Ramos (cell line): ENCODE measurements around the gene ALDH1B1.
"Not testable (repeated sequence)": the region's sequence is repeated elsewhere in the genome, so short reads cannot be mapped to it uniquely, and the experiment has no call there.

Experiments used
- in situ Hi-C: fragments of 300-500 bp; cut with MboI; formaldehyde crosslinking; loops from one replicate; pipeline ENCODE4 v1.14.3; 2022; ENCODE audit warnings: low sequenced_read_pairs; ENCODE audit not compliant: unreplicated experiment

The ALDH1B1 gene

DNA sequence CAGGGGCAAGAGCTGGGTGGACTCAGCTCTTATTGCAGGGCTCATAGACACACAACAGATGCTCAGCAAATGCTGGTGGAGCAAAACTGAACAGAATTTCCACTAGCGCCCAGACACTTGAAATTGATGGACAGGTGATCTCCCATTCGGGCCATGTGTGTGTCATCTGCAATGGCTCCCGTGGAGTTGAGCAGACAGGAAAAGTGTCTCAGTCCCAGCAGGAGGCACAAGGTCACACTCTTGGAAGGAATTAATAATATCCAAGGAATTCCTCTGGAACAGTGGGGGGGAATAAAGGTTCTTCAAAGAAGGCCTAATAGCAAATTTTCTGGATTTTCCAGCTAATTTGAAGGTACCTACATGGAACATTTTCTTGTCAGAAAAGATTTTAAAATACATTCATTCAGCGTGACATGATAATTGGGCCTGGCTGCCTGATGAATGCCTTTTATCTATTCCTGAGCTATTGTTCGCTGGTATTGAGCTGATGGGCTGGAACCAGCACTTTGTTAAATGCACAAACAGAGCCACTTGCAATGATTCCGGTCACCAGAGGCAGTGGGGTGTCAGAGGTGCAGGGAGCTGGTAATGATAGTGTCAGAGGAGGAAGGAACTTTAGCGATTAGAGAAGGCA, 31.5 kb upstream of the ALDH1B1 start:
- in situ Hi-C loops, result no loop called here

DNA sequence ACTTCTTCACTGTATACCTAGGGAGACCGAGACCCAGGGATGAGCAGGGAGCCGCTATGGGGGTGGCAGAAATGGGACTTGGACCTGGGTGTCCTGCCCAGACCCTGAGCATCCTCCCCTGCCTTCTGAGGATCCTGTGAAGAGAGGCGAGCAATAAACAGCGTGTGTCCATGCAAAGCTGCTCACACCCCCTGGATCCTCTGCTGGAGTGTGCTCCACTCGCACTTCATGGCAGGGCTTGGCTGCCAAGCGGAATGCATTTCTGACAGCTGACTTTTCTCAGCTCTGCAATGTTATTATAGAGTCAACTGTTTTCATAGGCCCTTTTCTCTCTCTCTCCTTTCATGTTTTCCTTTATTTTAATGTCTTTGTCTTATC, 31.0 kb upstream of the ALDH1B1 start:
- in situ Hi-C loops, result no loop called here

DNA sequence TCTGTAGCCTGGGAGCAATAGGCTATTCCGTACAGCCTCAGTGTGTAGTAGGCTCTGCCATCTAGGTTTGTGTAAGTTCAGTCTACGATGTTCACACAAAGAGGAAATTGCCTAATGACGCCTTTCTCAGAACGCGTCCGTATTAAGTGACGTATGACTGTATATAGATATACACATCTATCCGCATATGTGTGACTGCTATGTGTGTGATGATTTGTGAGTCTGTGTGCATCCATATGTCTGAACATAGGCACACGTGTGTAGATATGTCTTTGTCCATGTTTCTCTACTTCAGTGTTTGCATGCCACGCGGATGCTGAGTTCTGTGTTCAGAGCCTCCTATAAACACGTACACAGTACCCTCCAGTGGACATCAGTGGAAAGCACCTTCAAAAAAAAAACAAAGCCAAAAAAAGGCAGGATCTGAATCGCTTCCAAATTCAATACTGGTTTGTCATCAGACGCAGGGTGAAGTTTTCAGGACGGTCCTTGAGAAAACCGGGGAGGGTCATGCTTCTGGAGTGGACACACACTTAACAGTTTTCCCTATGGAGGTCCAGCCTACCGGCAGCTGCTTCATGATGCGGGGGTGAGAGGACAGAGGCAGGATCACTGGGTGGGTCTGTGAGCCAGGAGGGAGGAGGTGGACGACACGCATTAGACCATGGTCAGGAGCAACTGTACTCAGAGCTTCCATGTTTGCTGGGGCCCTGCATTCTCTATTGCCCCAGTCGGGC, 29.5 kb upstream of the ALDH1B1 start:
- in situ Hi-C loops, result no loop called here

DNA sequence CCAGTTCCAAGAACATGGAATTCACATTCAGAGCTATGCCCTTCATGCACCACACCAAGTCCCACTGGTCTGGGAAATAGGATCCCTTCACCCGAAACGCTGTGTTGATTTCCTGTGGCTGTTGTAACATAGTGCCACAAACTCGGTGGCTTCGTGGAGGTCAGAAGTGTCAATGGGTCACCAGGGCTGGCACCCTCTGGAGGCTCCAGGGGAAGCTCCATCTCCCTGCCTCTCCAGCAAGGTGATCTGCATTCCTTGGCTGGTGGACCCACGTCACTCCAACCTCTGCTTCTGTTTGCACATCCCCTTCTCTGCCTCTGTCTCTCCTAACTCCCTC, 28.9 kb upstream of the ALDH1B1 start:
- in situ Hi-C loops, result no loop called here

DNA sequence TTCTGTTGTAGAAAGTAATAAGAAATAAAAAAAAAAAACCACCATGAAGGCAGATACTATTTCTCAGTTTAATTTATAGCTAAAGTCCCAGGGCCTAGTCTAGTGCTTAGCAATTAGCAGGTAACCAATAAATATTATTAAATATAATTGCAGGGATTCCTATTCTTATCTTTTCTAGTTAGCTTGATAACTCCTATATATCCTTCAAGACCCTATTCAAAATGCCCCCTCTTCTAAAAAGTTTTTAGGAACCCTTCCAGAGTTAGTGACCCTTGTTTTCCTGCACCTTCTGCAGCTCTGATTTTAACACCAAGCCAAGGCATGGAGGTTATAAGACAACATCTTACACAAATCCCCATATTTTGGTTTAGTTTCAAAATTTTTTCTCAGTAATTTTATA, 24.6 kb upstream of the ALDH1B1 start:
- in situ Hi-C loops, result no loop called here

DNA sequence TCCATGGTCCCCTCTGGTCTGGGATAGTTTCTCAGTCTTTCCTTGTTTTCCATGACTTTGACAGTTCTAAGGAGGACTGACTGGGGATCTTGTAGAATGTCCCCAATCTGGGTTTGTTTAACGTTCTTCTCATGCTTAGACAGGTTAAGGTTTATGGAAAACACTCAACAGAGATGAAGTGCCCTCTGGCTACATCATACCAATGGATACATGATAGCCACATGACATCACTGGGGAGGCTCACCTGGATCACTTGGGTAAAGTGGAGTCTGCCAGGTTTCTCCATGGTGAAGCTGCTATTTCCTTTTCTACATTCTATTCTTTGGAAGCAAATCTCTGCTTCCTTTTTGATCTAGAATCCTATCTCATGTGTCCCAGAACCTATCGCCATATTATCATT, 23.8 kb upstream of the ALDH1B1 start:
- in situ Hi-C loops, result no loop called here

DNA sequence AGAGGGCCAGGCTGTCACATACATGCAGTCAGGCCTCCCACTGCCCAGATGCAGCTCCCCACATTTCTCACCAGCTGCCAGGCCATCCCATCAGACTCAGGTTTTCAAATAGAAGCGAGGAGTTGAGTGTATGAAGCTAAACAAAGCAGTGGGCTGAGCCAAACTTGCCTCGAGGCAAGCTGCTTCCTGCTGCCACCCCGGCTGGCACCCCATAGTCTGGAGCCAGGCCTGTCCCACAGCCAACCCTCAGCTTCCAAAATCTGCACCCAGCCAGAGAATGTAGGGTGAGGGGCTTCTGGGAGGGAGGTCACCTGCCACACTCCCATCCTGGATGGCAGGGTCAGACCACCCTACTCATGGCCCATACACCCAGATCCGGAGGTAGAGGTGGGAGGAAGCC, 22.3 kb upstream of the ALDH1B1 start:
- in situ Hi-C loops, result no loop called here

DNA sequence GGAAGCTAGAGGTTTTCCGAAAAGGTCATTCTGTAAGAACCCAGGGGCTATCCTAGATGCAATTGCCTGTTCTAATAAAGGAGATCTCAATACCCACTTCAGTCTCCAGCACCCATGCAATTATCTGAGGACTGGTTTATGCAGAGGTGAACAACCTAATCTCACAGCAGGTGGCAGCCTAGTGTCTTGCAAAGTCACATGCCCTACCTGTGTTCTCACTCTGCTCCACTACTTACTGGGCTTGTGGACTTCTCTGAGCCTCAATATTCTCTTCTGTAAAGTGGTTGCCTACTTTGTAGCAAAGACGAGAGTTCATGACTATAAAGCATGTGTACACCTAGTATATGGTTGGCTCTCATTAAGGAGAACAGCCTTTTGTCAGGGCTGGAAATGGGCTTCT, 21.0 kb upstream of the ALDH1B1 start:
- in situ Hi-C loops, result no loop called here

DNA sequence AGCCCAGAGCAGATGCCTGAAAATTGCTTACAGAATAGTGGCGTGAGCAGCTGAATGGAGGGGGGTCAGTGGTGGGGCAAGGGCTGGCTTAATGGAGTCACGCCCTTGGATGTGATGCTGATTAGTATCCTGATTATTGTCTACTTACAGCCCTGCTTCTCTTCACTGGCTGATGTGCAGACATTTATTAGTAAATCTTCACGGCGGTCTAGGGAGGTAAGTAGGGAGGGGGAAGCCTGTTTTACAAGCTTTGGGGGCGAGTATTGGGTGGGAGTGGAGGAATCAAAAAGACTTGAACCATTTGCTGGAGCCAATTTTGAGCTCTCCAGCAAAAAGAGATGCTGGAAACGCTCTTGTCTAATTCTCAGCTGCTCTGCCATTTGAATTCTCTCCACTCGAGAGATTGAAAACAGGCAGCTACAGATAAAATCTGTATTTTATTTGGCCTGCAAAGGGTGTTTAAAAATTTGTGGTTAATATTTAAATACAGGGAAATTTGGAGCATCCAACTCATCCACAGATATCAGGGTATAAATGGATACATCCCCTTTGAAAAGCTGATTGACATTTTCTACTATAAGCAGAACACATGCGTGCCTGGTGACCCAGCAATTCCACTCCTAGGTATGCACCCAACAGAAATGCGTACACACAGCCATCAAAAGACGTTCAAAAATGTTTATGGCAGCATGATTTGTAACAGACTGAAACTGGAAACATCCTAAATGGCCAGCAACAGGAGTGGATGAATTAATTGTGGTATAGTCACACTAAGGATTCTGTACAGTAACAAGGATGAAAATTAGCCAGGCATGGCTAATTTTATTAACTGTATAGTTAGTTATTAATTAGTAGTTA, 19.5 kb upstream of the ALDH1B1 start:
- in situ Hi-C loops, result no loop called here

DNA sequence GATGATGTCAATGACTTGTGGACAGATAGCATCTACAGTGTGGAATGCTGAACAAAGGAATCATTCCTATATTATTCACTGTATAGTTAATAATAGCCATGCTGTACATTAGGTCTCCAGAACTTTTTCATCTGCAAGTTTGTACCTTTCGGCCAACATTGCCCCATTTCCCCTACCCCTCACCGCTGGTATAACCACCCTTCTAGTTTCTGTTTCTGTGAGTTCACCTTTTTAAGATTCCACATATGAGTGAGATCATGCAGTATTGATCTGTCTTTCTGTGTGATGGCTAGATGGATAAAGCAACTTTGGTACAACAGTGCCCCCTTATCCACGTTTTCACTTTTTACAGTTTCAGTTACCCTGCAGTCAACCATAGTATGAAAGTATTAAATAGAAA, 18.8 kb upstream of the ALDH1B1 start:
- in situ Hi-C loops, result no loop called here

DNA sequence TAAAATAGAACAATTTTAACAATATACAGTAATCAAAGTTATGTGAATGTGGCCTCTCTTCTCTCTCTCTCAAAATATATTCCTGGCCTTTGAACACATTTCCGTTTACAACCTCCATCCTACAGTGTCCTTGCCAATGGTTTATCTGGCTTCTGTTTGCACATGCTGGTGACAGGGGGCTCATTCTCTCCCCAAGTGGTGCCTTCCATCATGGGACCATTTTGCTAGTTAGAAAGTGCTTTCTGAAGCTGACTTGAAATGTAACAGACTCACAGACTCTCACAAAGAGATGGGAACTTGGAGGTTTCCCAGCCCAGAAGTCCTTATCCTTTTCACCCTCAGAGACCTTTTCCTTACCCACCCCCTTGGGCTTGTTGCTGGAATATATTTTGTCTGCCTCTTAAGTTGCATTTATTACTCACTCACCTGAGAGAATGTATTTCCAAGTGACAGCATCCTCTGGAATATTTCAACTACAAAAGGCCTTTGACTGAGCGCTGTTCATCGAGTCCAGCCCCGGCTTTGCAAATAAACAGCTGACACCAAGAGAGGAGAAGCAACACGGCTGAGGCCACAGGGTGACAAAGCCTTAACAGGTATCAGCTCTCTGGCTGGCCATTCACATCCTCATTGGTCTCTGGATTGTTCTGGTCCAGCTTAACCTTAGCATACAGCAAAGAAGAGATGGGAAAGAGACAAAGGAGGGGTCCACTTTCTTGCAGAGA, 17.5 kb upstream of the ALDH1B1 start:
- in situ Hi-C loops, result no loop called here

DNA sequence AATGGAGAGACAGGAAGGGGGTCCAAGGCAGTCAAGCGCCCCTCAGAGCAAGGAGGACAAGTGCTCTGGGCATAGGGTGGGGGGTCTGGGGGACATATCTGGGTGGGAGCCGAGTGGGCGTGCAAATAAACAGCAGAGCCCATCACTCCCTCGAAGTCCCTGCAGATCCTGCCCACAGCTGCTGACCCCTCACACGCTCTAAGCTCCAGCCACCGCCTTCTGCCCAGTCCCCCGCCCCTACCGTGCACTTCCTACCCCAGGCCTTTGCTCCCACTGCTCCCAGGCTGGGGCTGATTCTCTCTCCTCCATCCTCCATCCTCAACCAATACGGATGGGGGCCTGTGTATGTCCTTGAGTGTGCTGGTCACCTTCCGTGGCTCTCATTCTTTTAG, 16.9 kb upstream of the ALDH1B1 start:
- in situ Hi-C loops, result no loop called here

DNA sequence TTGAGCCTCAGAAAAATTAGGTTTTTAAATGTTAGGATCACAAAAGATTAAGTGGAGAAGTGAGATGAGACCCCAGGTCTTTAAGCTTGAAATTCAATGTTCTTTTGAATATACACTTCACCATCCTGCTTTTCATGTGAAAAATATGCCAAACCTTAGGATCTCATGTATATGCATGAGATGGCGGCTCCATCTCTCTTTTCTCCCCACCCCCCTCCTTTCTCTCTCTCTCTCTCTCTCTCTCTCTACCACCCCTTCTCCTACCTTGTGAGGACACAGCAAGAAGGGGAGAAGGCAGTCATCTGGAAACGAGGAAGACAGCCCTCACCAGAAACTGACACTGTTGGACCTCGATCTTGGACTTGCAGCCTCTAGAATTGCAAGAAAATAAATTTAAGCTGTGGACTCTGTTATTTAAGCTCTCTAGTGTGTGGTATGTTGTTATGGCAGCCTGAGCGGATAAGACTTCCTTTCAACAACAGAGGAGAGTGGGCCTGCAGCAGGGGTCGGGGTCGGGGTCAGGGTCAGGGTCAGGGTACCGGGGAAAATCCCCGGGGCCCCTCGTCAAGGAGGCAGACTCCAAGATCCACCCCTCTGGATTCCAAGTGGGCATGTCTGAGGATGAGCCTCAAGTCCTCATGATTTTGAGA, 16.4 kb upstream of the ALDH1B1 start:
- in situ Hi-C loops, result no loop called here

DNA sequence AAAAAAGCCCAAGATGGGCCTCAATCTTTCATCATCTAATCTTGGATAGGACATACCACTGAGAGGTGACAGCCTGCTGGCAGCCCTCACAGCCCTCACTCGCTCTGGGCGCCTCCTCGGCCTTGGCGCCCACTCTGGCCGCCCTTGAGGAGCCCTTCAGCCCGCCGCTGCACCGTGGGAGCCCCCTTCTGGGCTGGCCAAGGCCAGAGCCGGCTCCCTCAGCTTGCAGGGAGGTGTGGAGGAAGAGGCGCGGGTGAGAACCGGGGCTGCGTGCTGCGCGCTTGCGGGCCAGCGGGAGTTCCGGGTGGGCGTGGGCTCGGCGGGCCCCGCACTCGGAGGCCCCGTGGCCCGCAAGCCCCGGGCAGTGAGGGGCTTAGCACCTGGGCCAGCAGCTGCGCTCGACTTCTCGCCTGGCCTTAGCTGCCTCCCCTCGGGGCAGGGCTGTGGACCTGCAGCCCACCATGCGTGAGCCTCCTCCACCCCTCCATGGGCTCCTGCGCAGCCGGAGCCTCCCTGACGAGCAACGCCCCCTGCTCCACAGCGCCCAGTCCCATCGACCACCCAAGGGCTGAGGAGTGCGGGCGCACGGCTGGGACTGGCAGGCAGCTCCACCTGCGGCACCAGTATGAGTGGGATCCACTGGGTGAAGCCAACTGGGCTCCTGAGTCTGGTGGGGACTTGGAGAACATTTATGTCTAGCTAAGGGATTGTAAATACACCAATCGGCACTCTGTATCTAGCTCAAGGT, 15.0 kb upstream of the ALDH1B1 start:
- in situ Hi-C loops, result not testable (repeated sequence)

DNA sequence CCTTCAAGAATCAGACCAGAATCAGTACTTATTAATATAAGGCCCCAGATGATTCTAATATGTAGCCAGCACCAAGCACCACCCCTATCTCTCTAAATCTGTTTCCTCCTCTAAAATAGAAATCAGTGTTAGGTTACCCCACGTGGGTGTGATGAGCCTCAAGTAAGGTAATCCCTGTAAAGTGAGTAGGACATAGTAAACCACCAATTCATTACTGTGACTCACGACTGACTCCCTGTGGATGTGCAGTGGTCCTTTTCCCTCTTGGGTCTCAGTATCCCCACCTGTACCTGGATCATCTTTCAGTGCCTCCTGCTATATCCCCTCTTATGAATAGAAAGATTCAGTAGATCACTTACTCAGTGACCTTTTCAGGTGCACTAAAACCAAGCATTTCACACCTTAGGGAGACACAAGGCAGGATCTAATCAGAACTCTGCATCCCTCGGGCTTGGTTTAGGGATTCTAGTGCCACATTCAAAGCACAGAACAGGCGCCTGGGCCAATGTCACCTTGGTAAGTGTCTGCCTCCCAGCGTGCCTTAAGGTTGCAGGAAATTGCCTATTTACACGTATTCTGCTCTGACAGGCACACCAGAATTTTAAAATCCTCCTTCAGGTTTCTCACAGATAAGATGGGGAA, 12.2 kb upstream of the ALDH1B1 start:
- in situ Hi-C loops, result no loop called here

DNA sequence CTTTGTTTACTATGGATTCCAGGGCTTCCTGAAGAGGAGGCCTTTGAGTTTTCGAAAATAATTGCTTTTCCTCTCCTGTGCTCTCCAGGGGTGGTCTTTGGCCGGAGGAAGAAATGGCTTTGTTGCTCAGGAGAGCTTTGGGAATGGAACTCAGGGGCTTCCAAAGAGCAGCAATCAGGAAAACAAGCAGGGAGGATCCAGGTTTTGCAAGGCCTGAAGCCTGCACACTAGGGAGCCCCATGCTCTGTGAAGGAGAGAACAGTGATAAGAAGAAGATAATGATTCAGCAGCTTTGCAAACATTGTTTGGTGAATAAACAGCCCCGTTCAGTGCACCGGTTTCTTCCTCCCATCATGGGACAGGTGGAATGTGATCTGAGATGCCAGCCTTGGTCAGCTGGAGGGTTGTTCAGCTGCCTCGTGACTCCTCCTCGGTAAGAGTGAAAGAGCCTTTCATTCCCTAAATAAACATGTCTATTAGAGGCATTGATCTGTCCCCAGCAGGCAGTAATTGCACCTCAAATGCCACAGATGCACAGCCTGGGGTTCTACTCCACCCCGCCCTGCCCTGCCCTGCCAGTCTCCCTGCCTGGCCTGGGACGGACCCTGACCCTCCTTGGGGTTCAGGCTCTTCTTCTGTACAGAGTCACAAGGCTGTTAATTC, 11.5 kb upstream of the ALDH1B1 start:
- in situ Hi-C loops, result no loop called here

DNA sequence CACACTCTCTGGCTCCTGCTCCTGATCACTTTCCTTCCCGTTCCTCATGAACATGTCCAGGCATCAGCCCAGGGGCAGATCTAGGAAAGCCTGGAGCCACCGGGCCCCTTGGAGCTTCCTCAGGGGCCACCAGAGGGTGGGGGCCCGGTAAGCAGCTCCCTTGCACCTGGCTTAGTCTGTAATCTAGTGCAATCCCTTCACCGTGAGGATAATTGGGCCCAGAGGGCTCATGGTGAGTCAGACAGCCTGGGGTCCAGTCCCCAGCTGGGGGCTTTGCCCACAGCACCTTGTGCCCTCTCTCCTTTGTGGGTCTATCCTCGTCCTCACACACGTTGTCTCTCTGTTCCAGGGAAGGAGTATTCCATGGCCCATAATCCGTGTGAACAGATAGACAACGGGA, 10.4 kb upstream of the ALDH1B1 start:
- in situ Hi-C loops, result no loop called here

DNA sequence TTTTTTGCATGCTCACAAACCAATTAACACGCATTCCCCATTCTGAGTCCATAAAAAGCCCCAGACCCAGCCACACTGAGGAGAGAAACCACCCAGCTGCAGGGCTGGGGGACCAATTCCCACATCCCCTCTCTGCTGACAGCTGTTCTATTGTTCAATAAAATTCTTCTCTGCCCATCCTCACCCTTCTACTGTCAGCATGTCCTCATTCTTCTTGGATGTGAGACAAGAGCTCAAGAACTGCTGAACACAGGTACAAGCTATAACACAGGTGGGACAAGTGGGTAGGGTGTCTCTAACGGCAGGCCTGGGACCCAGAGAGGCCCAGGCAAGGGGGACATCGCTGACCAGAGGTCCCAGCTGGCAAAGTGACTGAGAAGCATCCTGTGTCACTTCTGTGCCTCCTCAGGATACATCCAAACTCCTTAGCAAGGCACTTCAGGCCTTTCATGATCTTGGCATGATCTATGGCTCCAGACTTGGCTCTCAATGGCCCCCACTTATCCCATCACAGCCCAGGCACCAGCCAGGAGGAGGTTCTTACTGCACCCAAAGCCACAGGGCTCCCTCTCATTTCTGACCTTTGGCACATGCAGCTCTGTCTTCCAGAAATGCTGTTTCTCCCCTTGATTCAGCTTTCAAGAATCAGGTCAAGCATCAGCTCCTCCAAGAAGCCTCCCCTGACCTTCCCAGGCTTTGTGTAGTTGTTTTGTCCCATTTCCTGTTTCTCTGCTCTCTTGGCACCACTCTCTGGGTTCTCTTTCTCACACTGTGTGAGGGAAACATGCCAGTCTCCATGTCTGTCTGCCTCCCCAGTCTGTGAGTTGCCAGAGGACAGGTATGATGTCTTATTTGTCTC, 7.3 kb upstream of the ALDH1B1 start:
- in situ Hi-C loops, result no loop called here
